NCI-H2196 treated with DMSO at 0.1 percent for 48 hours (cell line): ENCODE results near the gene C1QTNF6.

ENCODE experiments used
- DNase-seq: peaks from one replicate; lab custom pipeline; 2025; ENCODE audit not compliant: unreplicated experiment; lab: John Stamatoyannopoulos, UW

Gene C1QTNF6

DNA sequence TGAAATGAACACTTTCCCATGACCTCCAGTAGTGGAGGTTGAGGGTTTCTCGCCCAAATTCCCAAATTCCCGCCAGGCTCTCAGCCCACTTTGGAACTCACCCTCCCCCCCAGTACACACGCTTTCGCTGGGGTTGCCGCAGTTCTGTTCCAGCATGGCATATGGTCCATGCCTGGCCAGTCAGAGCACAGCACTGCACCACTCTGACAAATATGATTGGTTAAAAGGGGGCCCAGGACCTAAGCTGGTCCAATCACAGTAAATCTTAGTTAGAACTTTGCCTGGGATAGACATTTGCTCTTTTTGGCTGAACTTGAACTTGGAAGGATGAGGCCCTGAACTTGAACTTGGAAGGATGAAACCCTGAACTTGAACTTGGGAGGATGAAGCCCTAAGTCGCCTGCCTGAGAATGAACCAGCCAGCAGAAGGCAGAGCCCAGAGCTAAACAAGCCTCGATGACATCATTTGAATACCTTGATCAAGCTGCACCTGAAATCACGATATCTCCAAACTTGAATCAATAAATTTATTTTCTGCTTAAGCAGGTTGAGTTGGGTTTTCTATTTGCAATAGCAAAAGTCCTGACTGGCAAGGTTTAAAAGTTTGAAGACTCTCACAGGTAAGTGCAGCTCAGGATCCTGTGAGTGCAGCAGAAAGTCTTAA lies 36.8 kb upstream of the C1QTNF6 start:
- DNase-seq = no peak

DNA sequence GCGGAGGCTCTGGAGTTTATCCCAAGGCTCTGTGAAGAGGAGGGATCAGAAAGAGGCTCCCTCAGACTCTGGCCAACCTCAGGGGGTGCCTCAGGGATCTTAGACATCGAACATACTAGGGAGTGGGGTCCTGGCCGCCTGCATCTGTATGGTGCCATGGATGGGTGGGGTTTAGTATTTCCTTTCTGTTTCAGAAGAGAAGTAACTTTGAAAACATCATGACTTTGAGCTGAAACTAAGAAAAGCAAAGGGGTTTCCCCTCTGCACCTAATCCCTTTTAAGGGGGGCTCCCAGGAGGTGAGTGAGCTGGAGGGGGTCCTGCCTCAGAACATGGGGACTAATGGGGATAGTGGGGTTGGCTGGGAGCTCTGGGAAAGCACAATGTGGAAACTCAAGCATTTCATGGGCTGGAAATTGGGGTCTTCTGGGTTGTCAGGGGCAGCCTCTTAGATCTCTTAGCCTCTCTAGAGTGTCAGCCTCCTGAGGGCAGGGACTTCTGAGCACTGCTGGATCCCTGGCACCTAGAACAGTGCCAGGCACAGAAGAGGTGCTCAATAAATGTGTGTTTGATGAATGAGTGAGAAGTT lies 36.0 kb upstream of the C1QTNF6 start:
- DNase-seq = no peak

DNA sequence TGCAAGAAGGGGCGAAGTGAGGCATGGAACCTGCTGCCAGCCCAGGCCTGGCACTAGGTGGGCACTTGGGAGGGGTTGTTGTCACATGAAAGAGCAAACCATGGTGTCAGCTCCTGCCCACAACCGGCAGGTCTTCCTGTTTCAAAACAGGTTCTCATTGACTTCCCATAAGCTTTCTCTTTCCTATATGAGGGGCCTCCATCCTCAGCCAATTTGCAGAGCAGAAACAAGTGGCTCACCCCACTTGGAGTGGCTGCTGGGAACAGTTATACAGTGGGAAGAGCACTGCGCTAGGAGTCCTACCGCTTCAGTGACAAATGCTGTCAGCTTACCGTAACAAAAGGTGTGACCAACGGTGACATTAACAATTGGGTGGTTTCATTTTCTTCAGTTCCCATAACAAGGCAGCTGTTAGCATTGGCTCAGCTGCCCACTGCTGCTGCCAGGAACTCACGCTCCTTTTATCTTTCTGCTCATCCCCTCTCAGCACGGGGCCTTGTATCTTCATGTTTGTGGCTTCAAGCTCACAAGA lies 34.5 kb upstream of the C1QTNF6 start:
- DNase-seq = no peak

- no peak for DNase-seq
These were observed 33.6 kb upstream of the C1QTNF6 start for GRCh38 chr22:37221424-37222333.

- DNase-seq = no peak
These were observed 32.5 kb upstream of the C1QTNF6 start for GRCh38 chr22:37220543-37220981.

DNA sequence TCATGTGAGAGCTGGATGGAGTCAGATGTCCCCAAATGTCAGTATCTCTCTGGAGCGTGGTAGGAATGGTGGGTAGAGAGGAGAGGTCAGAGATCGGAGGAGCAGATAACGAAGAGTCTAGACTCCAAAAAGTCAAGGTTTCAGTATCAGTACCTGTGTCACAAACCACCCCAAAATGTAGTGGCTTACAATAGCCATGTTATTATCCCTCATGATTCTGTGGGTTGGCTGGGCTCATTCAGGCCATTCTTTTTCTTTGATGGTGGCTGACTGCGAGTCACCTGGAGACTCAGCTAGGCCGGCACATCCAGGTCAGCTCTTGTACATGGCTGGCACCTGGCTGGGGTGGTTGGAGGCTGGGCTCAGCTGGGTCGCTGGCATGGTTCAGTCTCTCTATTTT lies 31.5 kb upstream of the C1QTNF6 start:
- DNase-seq = no peak

DNA sequence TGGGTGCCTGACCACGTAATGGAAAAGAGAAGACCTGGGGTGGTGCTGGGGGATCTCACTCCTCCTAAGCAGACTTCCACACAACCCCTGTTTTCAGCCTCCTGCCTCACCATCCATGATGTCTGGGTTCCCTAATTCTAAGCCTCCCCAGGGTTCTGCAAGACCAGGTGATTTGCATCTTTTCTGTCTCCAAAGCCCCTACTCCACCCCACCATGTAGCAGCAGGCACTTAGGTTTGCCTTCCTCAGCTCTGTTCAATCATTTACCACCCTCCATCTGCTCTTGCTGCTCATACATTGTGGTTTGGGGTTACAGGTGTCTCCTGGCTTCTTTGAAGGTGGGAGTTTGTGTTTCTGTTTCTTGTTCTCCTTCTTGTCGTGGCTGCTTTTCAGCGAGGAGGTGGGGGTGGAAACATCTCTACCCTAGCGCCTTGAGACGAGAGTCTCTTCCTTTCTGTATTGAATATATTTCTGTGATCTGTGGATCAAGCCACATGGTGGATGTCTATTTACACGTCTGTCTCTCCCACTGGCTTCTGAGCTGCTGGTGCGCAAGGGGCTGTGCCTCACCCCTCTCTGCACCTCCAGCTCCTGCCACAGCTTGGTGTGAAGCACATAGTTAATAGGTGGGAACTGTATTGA lies 30.8 kb upstream of the C1QTNF6 start:
- DNase-seq = no peak

DNA sequence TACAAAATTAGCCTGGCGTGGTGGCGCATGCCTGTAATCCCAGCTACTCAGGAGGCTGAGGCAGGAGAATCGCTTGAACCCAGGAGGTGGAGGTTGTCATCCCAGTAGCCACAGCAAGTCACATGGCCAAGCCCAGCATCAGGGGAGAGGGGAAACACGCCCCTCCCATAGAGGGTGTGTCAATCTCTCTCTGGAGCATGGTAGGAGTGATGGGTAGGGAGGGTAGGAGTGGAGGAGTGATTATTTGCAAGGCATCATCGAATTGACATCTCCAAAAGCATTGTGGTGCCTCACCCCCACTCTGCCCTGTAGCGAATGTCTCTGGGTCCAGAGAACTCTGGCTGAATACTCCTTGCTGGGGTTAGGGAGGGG lies 30.3 kb upstream of the C1QTNF6 start:
- no peak for DNase-seq

- DNase-seq = no peak
These were observed 27.8 kb upstream of the C1QTNF6 start for GRCh38 chr22:37215890-37216289.

- DNase-seq = no peak
These were observed 26.6 kb upstream of the C1QTNF6 start for GRCh38 chr22:37214731-37215030.

GRCh38 chr22:37213941-37214730 lies 26.1 kb upstream of the C1QTNF6 start:
- DNase-seq = no peak

DNA sequence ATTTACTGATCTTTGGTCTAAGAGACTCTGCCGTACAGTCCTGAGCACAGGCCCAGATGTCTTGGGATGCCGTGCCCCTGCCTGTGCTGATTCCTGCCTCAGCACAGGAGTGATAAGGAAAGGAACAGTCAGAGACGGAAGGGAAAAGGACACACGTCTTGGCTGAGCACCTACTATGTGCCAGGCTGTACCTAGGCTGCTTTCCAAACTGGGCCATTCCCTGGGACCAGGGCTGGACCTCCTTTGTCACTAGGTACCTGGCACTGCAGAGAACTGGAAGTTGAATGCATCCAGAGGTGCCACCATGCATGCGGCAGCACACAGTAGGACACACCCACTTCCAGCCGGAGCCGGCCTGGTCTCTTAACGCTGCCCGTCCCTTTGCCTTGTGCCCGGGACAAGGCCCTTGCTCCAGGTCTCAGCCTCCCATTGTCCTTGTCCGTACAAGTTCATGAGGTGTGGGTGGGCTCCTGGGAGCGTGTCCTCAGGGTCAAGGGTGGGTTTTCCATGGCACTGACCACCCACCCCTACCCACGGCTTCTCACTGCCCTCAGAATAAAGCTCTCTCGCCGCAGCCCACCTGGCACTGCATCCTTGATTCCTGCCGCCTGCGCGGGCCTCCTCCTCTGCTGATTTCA lies 25.3 kb upstream of the C1QTNF6 start:
- no peak for DNase-seq

GRCh38 chr22:37212174-37212906 lies 24.3 kb upstream of the C1QTNF6 start, which contains the start of gene SSTR3:
SSTR3 (minus strand) TSS chr22:37212477; CDS start chr22:37207803, 4,674 bp downstream.
- DNase-seq = no peak

GRCh38 chr22:37211866-37212173 lies 23.8 kb upstream of the C1QTNF6 start:
- no peak for DNase-seq

GRCh38 chr22:37211075-37211865 lies 23.2 kb upstream of the C1QTNF6 start:
- no peak for DNase-seq

DNA sequence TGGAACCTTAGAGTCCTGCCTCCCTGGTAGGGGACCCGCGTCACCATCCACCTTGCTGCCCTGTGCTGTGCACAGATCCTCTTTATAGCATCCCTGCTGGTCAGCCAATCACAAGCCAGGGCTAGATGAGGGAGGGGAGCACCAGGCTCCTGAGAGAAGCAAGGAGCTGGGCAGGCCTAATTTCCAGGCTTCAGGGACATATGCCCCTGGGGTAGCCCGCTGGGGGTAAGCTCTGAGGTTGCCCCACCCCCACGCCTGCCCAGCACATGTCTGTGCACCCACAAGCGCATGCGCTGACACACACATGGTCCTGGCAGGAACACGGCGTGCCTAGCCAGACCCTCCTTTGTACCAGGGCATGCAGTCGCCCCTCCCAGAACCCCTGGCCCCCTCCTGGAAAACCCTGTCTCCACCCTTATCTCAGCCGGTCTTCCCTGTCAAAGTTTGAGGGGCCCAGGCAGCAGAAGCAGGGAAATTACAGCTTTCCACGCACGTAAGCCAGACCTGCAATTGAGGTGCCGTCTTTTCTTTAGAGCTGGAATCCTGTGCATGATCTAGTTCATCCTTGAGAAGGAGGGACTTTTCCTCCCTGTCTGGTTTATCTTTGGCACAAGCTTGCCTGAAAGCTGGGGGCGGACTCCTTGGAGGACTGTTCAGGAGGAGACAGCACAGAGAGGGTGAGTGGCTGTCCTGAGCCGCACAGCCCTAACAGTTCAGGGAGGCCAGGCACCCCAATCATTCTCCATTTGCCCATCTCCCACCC lies 22.2 kb upstream of the C1QTNF6 start:
- no peak for DNase-seq

GRCh38 chr22:37209140-37209845 lies 21.2 kb upstream of the C1QTNF6 start:
- no peak for DNase-seq
